ENCODE measurements around the gene ZNF398.
A peak's percentile ranks its signal among the peaks of the same experiment; 100 is the strongest.
"Not testable (repeated sequence)": the region's sequence is repeated elsewhere in the genome, so short reads cannot be mapped to it uniquely, and the experiment has no call there.

The ZNF398 gene, protein sequence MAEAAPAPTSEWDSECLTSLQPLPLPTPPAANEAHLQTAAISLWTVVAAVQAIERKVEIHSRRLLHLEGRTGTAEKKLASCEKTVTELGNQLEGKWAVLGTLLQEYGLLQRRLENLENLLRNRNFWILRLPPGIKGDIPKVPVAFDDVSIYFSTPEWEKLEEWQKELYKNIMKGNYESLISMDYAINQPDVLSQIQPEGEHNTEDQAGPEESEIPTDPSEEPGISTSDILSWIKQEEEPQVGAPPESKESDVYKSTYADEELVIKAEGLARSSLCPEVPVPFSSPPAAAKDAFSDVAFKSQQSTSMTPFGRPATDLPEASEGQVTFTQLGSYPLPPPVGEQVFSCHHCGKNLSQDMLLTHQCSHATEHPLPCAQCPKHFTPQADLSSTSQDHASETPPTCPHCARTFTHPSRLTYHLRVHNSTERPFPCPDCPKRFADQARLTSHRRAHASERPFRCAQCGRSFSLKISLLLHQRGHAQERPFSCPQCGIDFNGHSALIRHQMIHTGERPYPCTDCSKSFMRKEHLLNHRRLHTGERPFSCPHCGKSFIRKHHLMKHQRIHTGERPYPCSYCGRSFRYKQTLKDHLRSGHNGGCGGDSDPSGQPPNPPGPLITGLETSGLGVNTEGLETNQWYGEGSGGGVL

DNA sequence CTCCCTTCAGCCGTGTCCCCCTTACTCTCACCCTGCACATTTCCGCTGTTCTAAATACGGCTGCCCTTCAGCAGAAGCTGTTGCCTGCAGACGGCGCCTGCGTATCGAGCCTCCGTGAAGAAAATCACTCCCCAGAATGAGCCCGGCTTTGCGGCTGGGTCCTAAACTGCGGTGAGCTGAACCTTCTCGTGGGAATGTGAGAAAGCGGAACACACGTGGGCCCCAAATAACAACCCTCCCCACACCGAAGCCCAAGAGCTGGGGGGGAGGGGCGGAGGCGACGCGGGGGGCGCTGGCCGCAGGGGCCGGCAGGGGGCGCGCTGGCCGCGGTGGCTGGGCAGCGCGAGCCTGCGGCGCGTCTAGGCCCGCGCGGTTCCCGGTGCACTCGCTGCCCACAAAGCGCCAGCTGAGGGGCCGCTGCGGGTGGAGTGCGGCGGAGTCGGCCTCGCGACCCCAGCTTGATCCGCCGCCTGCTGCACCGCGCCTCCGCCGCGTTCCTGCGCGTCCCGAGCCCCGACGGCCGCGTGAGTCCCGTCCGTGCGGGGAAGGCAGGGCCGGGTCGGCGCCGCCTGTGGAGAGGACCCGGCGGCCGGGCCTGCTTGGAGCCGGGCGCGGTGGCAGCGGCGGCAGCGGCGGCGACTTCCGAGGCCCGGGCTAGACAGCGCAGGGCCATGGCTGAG lies at the start of gene ZNF398:
Gene ZNF398, plus strand, starts transcription at position 382 of the 680 bp plus-strand sequence. Its CDS starts 290 bp downstream, at position 672.
- DNase-seq, result peak; percentile 66 to 85

DNA sequence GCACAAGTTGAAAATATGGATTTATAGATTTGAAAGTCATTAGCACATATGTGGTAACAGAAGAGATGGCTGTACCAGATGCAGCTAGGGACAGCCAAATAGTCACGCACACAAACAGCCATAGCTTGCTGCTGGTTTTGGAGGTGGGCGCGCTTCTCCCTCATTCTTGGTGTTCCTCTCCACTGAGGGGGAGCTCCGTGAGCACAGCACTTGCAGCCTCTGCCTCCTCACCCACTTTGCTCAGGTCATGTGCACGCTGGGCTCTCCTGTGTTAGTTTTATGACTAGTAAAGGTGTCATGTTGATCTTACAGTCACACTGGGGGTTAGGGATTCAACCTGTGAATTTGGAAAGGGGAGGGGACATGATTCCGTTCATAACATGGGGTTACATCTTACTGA lies 48.2 kb upstream of the ZNF398 start:
- no peak for DNase-seq

DNA sequence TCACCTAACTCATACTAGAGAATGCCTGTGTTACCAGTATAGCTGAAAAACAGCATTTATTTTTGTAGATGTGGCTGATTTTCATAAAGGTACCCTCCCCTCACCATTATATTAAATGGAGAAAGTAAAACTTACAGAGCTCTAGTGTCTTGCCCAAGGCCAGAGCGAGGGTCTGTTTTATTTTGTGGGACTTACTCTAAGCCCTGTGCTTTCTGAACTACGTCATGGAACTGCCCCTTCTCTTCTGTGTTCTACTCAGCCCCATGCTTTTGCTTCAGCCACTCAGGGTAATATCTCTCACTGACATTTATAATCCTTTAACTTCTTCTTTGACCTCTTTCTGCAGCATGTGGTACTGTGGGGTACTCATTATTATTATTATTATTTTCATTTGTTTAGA lies 46.4 kb upstream of the ZNF398 start:
- DNase-seq, result no peak

DNA sequence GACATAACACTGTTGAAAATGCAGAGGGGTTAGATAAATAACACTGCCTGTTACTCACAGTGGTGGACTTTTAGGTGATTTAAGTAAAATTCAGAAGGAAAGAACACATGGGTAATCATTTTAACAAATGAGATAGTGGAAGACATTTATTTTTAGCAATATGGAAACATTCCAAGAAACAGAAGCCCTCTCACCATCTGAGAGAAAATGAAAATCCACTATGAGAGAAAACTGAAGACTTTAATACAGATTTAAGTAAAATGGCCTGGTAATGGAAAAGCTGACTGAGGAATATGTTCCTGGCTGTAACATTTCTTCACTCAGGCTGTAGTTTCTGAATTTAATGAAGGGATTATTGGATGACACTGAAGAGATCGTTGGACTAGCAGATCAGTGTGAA lies 44.6 kb upstream of the ZNF398 start:
- DNase-seq, result no peak

DNA sequence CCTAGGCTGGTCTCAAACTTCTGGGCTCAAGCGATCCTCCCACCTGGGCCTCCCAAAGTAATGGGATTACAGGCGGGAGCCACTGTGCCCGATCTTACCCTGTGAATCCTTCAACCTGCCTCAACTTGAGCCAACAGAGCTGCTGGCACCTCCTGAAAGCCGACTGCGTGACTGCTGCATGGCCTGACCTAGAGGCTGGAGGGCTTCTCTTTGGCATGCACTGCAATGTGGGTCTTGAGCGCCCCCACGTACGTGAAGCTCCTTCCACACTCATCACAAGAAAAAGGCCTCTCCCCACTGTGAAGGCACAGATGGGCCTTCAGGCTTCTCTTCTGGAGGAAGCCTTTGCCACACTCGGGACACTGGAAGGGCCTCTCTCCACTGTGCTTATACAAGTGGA lies 43.8 kb upstream of the ZNF398 start:
- no peak for DNase-seq

DNA sequence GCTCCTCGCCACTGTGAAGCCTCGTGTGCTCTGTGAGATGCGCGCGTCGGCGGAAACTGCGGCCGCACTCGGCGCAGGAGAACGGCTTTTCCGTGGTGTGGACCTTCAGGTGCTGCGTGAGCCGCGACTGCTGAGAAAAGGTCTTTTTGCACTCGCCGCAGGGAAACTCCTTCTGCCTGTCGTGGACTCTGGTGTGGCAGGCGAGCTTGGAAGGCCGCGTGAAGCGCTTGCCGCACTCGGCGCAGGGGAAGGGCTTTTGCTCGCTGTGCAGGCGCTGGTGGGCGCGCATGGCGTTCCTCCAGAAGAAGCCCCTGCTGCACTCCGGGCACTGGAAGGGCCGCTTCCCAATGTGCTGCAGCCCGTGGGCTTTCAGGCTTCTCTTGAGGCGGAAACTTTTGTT lies 43.0 kb upstream of the ZNF398 start:
- DNase-seq, result no peak

DNA sequence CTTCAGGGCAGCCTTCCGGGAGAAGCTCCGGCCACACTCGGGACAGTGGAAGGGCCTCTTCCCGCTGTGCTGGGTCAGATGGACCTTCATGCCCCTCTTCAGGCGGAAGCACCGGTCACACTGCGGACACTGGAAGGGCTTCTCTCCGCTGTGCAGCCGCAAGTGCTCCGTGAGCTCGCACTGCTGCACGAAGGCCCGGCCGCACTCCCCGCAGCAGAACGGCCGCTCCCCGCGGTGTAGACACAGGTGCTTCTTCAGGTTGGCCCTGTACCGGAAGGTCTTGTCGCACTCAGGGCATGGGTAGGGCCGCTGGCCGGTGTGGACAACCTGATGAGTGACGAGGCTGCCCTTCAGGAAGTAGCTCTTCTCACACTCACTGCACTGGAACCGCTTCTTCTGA lies 42.5 kb upstream of the ZNF398 start:
- no peak for DNase-seq

DNA sequence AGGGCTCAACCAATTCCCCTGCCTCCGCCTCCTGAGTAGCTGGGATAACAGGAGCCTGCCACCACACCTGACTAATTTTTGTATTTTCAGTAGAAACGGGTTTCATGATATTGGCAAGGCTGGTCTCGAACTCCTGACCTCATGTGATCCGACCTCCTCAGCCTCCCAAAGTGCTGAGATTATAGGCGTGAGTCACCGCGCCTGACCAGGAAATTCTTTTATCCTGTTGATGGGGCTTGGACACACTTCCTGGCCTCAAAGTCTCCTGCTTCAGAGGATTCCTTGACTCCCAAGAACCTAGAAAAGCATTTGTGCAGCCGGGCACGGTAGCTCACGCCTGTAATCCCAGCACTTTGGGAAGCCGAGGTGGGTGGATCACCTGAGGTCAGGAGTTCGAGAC lies 37.3 kb upstream of the ZNF398 start:
- DNase-seq, result no peak

DNA sequence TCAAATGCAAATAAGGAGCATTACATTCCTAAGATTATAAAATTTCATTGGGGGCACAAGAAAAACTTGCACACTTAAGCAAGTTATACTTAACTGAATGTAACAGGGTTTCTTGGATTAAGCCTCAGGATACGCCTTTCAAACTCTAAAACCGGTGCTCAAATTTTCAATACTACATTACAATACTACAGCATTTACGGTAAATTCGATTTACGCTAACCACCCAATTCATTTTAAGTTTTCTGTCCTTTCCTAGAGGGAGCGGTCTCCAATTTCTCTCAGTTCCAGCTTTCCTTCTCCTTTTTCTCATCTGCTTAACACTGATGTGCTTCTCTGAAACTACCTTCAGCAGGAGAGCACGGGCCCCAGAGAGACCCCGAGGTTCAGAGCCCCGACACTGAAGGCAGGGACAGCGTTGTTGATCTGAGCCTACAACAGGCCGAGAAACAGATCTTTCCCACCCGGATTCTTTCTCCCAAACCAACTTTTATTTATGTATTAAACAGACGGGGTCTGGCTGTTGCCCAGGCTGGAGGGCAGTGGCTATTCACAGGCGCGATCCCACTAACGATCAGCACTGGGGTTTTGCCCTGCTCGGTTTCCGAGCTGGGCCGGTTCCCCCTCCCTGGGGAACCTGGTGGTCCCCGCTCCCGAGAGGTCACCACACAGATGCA lies 21.9 kb upstream of the ZNF398 start:
- no peak for DNase-seq

DNA sequence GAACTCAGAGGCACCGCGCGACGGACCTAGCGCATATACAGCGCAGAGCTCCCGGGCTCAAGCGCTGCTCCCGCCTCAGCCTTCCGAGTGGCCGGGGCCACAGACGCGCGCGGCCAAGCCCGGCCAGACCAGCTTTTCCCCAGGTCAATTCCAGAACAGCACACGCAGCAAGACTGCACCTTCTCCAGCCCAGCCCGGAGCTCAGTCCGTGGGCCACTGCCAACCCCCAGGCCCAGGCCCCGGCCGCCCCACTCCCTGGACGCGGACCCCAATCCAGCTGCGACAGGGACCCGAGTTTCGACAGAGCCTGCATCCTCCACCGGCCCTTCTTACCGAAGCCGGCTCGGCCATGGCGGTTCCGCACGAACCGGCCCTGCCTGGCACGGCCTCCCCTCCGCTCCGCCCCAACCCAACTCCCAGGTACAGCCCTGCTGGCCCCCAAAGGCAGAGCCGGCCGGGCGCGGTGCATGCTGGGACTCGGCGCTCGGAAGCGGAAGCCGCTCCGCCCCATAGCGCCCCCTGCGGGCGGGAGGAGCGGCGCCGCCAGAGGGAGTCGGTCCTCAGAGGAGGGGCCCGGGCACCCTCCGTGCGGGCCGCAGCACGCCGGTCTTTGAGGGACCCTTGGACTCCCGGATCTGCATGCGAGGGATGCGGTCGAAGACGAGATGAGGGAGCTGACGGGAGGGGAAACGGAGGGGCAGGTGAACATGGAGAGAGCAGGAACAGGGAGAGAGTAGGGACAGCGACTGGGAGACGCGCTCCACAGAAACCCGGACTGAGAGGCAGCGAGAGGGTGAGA lies 21.2 kb upstream of the ZNF398 start, which contains the start of gene ZNF425:
Gene ZNF425, minus strand, starts transcription at position 462 of the 799 bp plus-strand sequence. Its CDS starts 111 bp downstream, at position 351.
- peak; percentile 92 to 98 for DNase-seq

DNA sequence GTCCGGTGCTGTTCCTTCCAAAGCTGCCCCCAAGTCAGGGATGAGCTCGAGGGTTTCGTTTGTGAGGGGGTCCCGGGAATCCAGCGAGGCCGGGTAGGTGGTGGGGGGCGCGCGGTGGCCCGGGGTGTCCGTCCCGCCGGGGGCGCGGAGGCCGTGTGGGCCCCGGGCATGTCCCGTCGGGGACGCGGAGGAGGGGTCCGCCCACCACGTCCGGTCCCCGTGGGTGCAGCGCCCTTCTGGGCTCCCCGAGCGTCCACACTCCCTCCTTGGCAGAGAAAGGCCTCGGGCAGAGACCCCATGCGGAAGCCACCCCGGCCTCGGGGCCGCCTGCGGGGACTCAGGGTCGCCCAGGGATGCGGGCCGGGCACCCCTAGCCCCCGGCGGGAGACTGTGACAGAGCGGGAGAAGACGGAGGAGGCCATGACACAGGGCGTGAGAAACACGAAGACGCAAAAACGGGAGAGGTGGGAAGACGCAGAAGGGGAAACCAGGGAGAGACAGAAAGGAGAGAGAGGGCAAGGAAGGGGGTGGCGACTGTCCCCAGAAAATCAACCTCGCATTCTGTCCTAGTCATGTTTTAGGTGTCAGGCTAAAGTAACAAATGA lies 20.5 kb upstream of the ZNF398 start:
- peak; percentile 51 to 52 for DNase-seq

DNA sequence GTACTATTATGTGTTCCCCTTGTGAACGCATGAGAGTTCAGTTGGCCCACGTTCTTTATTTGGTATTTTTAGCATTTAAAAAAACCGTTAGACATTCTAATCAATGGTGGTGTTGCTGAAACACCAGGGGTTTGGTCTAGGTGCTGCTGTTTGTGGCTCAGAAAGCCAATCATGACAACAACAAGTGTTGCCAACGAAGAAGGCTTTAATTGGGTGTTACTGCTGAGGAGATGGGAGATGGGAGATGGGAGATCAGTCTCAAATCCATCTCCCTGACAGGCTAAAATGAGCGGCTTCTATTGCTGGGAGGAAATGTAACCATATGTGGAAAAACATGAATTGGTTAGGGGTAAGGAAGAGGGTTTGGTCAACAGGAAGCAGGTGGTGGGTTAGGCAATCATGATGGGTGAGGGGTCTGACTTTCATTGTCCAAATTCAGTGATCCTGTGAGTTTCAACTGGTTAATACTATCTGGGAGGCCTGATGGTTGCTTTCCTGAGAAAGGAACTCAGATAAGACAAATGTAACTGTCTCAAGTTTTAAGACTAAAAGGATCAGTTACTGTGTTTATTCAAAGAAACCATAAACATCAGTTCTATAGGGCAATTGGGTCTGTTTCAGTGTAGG lies 16.6 kb upstream of the ZNF398 start:
- no peak for DNase-seq

DNA sequence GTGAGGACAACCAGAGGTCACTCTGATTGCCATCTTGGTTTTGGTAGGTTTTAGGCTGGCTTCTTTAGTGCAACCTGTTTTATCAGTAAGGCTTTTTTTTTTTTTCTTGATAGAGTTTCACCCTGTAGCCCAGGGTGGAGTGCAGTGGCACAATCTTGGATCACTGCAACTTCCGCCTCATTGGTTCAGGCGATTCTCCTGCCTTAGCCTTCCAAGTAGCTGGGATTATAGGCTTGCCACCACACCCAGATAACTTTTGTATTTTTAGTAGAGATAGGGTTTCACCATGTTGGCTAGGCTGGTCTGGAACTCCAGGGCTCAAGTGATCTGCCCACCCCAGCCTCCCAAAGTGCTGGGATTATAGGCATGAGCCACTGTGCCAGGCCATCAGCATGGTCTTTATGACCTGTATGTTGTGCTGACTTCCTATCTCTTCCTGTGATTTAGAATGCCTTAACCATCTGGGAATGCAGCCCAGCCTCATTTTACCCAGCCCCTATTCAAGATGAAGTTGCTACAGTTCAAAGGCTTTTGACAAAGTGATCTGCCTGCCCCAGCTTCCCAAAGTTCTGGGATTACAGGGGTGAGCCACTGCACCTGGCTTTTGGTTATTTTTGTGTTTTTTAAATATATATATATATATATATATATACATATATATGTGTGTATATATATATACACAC lies 14.1 kb upstream of the ZNF398 start:
- DNase-seq, result no peak

DNA sequence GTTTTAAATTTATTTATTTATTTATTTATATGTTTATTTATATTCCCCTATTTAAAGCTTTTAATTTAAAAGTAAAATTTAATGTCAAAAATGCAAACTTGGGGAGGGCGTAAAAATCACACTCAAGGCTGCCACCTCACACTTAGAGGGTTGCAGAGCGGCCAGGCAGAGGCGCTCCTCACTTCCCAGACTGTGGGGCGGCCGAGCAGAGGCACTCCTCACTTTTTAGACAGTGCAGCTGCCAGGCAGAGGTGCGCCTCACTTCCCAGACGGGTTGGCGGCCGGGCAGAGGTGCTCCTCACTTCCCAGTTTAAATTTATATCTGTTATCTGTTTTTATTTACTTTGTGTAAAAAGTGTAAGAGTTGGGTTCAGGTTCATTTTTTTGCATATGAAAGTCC lies 11.1 kb upstream of the ZNF398 start:
- DNase-seq, result no peak

DNA sequence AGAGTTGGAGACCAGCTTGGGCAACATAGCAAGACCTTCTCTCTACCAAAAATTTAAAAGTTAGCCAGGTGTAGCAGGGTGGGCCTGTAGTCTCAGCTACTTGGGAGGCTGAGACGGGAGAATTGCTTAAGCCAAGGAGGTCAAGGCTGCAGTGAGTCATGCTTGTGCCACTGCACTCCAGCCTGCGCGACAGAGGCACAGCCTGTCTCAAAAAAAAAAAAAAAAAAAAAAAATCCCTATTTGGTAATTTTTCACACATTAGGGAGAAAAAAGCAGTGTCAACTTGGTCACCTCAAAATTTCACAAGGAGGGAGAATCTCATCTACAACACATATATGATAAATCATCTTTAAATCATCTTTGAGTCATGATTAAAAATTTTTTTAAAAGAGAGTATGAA lies 6.4 kb upstream of the ZNF398 start:
- no peak for DNase-seq

DNA sequence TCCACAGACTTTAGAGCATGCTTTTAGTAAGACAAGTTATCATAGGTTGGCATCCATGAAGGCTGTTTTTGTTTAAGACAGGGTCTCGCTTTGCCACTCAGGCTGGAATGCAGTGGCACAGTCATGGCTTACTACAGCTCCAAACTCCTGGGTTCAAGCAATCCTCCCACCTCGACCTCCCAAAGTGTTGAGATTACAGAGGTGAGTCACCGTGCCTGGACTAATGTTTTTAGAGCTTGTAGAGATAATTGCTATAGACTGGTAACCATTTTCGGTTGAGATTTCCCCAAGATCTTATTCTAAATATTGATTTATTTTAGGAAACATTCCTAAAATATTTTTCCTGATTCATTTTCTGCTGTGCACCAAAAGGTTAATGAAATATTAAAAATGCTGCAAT lies 5.4 kb upstream of the ZNF398 start:
- no peak for DNase-seq

DNA sequence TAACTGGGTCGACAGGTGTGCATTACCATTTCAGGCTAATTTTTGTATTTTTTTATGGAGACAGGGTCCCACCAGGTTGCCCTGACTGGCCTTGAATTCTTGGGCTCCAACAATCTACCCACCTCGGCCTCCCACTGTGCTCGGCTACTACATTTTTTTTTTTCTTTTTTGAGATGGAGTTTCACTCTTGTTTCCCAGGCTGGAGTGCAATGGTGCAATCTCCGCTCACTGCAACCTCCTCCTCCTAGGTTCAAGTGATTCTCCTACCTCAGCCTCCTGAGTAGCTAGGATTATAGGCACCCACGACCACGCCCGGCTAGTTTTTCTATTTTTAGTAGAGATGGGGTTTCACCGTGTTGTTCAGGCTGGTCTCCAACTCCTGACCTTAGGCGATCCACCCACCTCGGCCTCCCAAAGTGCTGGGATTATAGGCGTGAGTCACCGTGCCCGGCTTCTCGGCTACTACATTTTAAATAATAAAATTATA lies 2.8 kb upstream of the ZNF398 start:
- not testable (repeated sequence) for DNase-seq

DNA sequence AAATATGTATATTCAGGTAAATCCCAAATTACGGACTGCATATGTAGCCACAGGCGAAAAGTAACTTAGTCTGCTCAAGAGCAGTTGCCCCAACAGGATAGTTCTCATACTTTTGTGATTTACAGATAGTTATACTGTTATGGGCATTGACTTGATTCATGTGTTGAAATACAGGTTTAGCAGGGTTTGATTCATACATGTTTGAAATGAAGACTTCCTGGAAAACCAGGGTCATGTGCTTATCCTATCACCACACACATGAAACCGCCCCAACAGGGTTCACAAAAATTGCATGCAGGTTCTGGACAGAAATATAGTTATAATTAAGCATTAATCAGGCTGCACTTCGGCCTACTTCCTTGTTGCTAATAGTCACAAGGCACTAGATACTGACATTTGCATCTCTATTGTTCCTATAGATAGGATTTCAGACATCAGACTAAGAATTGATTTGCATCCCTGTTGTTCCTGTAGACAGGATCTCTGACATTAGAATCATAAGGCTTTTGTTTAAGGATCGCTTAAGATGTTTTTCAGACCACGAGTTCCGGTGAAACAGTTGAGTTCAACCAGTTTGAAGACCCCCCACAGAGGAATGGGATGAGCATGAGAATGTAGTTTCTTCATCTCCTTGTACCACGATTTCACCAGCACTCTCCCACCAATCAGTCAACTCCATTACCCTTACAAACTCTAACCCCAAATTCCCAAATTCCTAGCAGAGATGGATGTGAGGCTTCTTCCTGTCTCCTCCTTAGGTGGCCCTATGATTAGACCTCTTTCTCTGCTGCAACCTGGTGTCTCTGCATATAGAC lies 2.0 kb upstream of the ZNF398 start:
- no peak for DNase-seq

DNA sequence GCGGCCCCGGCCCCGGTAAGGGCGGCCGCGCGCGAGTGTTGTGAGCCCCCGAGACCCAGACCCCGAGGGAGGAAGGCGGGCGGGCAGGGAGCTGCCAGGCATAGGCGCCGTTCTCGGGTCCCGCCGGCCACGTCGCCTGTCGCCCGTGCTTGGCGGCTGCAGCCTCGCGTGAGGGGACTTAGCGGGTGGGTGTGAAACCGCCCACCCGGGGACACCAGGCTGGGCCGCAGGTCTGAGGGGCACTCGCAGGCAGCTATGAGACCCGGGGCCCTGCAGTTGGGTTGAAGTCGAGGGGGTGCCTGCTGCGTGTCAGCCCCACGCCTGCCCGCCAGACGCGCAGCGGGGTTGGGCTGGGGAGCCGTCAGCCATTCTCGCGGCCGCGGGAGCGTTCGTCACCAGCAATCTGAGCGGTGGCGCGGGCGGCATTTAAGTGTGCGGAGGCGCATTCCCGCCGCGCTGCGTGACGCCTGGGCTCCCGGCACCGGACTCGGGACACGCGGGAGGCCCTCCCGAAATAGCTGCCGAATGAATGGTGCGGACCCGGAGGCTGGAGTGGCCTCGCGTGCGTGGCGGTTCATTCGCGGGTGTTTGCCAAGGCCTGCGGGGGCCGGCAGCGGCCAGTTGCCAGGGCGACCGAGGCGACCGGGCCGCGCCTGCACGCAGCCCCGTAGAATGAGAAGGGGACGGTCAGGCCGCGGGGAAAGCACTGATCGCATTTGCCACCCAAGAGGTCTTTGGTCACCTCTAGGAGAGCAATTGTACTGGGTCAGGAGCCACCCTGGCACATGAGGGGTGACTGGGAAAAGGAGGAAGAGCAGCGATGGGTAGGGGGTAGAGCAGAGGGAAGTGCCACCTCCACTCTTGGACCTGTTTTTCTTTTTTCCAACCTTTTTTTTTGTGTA lies 750 bp downstream of the ZNF398 start:
- DNase-seq, result peak in 1 of 2 experiments; percentile 30
